Right atrium auricular region (tissue), 2 donors: ENCODE results near the gene LRRC3. TPM values are rescaled to one million over a fixed set of nuclear protein-coding genes. Genes with fewer than 3 reads are reported as not detected.
"Not testable (repeated sequence)": the region's sequence is repeated elsewhere in the genome, so short reads cannot be mapped to it uniquely, and the experiment has no call there.

Source experiments
- DNase-seq: peaks from one replicate; pipeline ENCODE4 v3.0.0-alpha.2; 2019; ENCODE audit warnings: low spot score
- H3K27ac ChIP-seq, 2 donors: fragments of 200-600 bp; sonication (generic); 1 replicate in 1 of 2; 2 replicates in 1 of 2; pipeline ENCODE4 v1.5.1; 2016 to 2019
- H3K27me3 ChIP-seq, 2 donors: fragments of 200-600 bp; sonication (generic); one replicate each; pipeline versions ENCODE4 v1.5.1 to v1.6.0; 2017 to 2019
- H3K36me3 ChIP-seq: fragments of 200-600 bp; sonication (generic); one replicate; pipeline ENCODE4 v1.5.1; 2016
- H3K4me1 ChIP-seq, 2 donors: fragments of 200-600 bp; sonication (generic); one replicate each; pipeline versions ENCODE4 v1.5.1 to v1.6.0; 2017 to 2019
- H3K4me3 ChIP-seq, 2 donors: fragments of 200-600 bp; sonication (generic); 1 replicate in 1 of 2; 2 replicates in 1 of 2; pipeline ENCODE4 v1.5.1; 2017 to 2019; ENCODE audit warnings: mild to moderate bottlenecking in 1 of 2, moderate library complexity in 1 of 2
- H3K9me3 ChIP-seq, 2 donors: fragments of 200-600 bp; sonication (generic); one replicate each; pipeline ENCODE4 v1.5.1; 2019
- CTCF ChIP-seq, 2 donors: fragments of 200-600 bp; sonication (generic); IDR thresholded peaks; one replicate each; pipeline ENCODE4 v1.5.1; 2019; ENCODE audit warnings: antibody characterized with exemption in 2 of 2
- total RNA-seq, 2 donors: library from RNA; depleted of rRNA; stranded (reverse); fragments of >200 nt; gene quantifications; one replicate each; pipeline ENCODE4 v1.1.0, GENCODE V29; 2016

LRRC3 gene
- total RNA-seq, 2 donors from 2014 or later = 1.1 to 1.7 TPM

- Histone ChIP-seq H3K36me3 (no peaks in the 10 kb centered on the region), H3K27ac (no peak overlapping the region), H3K27me3 (no peaks in the 10 kb centered on the region), H3K4me3 (no peak overlapping the region), H3K9me3 (no peaks in the 10 kb centered on the region), H3K4me1 (no peaks in the 10 kb centered on the region)
- no peak for TF ChIP-seq CTCF (IDR thresholded peaks at IDR 0.05)
- no peak for DNase-seq
These were observed 41.6 kb upstream of the LRRC3 start for GRCh38 chr21:44413566-44414290.

- H3K36me3 ChIP-seq = no peaks in the 10 kb centered on the region
- H3K27me3 ChIP-seq = no peaks in the 10 kb centered on the region
- no peak for DNase-seq
- H3K27ac ChIP-seq = no peak overlapping the region
- no peaks in the 10 kb centered on the region for H3K4me1 ChIP-seq
- no peak overlapping the region for H3K4me3 ChIP-seq
- no peaks in the 10 kb centered on the region for H3K9me3 ChIP-seq
- no peak for TF ChIP-seq CTCF (IDR thresholded peaks at IDR 0.05)
These were observed 40.8 kb upstream of the LRRC3 start for GRCh38 chr21:44414291-44415072.

GRCh38 chr21:44415073-44416025 is 40.0 kb upstream of the LRRC3 start:
- no peak for TF ChIP-seq CTCF (IDR thresholded peaks at IDR 0.05)
- Histone ChIP-seq H3K9me3 (no peaks in the 10 kb centered on the region), H3K27ac (no peak overlapping the region), H3K4me1 (no peaks in the 10 kb centered on the region), H3K27me3 (no peaks in the 10 kb centered on the region), H3K4me3 (no peak overlapping the region), H3K36me3 (no peaks in the 10 kb centered on the region)
- DNase-seq = no peak

GRCh38 chr21:44416193-44416592 is 39.1 kb upstream of the LRRC3 start:
- Histone ChIP-seq H3K27me3 (no peaks in the 10 kb centered on the region), H3K36me3 (no peaks in the 10 kb centered on the region)
- no peak for DNase-seq

GRCh38 chr21:44417621-44418107 is 37.6 kb upstream of the LRRC3 start:
- H3K36me3 ChIP-seq, H3K27me3 ChIP-seq, H3K27ac ChIP-seq, H3K4me3 ChIP-seq, H3K4me1 ChIP-seq, DNase-seq, H3K9me3 ChIP-seq: not testable (repeated sequence)

More at GRCh38 chr21:44416193-44416592, 39.1 kb upstream of the LRRC3 start:
- H3K4me3 ChIP-seq = no peak overlapping the region
- H3K9me3 ChIP-seq = no peaks in the 10 kb centered on the region
- no peak overlapping the region for H3K27ac ChIP-seq
- no peak for TF ChIP-seq CTCF (IDR thresholded peaks at IDR 0.05)
- H3K4me1 ChIP-seq = no peaks in the 10 kb centered on the region
